WTC11 (cell line): ENCODE measurements around the gene CCDC181. TPM values are rescaled to one million over a fixed set of nuclear protein-coding genes. Genes with fewer than 3 reads are reported as not detected.

Experiments used
- ATAC-seq: fragments of 200-7000 bp; cut with Tn5 transposase; 2 replicates; pipeline ENCODE4 v1.10.0; 2021; ENCODE audit warnings: mild to moderate bottlenecking, moderate library complexity
- CTCF ChIA-PET: fragments of 300-600 bp; sonication (Branson Sonifier 250); formaldehyde crosslinking; loops from one replicate; lab custom pipeline; 2021; ENCODE audit warnings: antibody characterized with exemption; lab: Charles Lee
- POLR2A ChIA-PET: fragments of 350-600 bp; sonication (Branson Sonifier 250); formaldehyde crosslinking; loops from one replicate; lab custom pipeline; 2021; ENCODE audit warnings: antibody characterized with exemption; lab: Charles Lee
- DNase-seq: peaks from one replicate; pipeline ENCODE4 v3.0.0; 2021; ENCODE audit warnings: low spot score
- H3K27ac Mint-ChIP-seq: 2 replicates; pipeline ENCODE4 v1.8.0; 2021; ENCODE audit warnings: mixed read lengths
- H3K27me3 Mint-ChIP-seq: 2 replicates; pipeline ENCODE4 v1.8.0; 2021; ENCODE audit warnings: low read depth, mild to moderate bottlenecking, moderate library complexity, mixed read lengths
- H3K36me3 Mint-ChIP-seq: 2 replicates; pipeline ENCODE4 v1.8.0; 2021; ENCODE audit warnings: mixed read lengths
- H3K4me1 Mint-ChIP-seq: 2 replicates; pipeline ENCODE4 v1.8.0; 2022; ENCODE audit warnings: mixed read lengths
- H3K4me3 Mint-ChIP-seq: 2 replicates; pipeline ENCODE4 v1.8.0; 2021; ENCODE audit warnings: mild to moderate bottlenecking, moderate library complexity, mixed read lengths
- H3K9me3 Mint-ChIP-seq: 2 replicates; pipeline ENCODE4 v1.8.0; 2021; ENCODE audit warnings: mixed read lengths
- ATF1 ChIP-seq: sonication (generic); formaldehyde crosslinking; IDR thresholded peaks from 2 replicates; pipeline ENCODE4 v1.8.1; 2023; ENCODE audit warnings: mild to moderate bottlenecking, moderate library complexity, missing genetic modification reagents
- ATF2 ChIP-seq: sonication (generic); formaldehyde crosslinking; IDR thresholded peaks from 2 replicates; pipeline ENCODE4 v1.8.1; 2022; ENCODE audit warnings: low read depth, missing genetic modification reagents, borderline replicate concordance
- ESRRA ChIP-seq: sonication (generic); formaldehyde crosslinking; IDR thresholded peaks from 2 replicates; pipeline ENCODE4 v1.8.1; 2022; ENCODE audit warnings: mild to moderate bottlenecking, missing genetic modification reagents, borderline replicate concordance
- FOXP1 ChIP-seq: sonication (generic); formaldehyde crosslinking; IDR thresholded peaks from 2 replicates; pipeline ENCODE4 v1.8.0; 2022; ENCODE audit warnings: missing genetic modification reagents, mild to moderate bottlenecking, moderate library complexity, borderline replicate concordance
- HMGA2 ChIP-seq: fragments of 250-450 bp; sonication (Bioruptor Pico); IDR thresholded peaks from 2 replicates; pipeline ENCODE4 v1.4.0; 2021; ENCODE audit warnings: mild to moderate bottlenecking, moderate library complexity
- MXD4 ChIP-seq: fragments of 250-450 bp; sonication (Bioruptor Pico); IDR thresholded peaks from 2 replicates; pipeline ENCODE4 v1.8.0; 2021; ENCODE audit warnings: mild to moderate bottlenecking, moderate library complexity, borderline replicate concordance
- NR1H2 ChIP-seq: sonication (generic); formaldehyde crosslinking; IDR thresholded peaks from 2 replicates; pipeline ENCODE4 v1.9.0; 2021; ENCODE audit warnings: mild to moderate bottlenecking, moderate library complexity, missing genetic modification reagents
- NR3C1 ChIP-seq: sonication (generic); formaldehyde crosslinking; conservative IDR thresholded peaks from 2 replicates; pipeline ENCODE4 v1.8.1; 2023; ENCODE audit warnings: low read depth, mild to moderate bottlenecking, missing genetic modification reagents
- PRDM15 ChIP-seq: sonication (generic); formaldehyde crosslinking; IDR thresholded peaks from 2 replicates; pipeline ENCODE4 v1.8.0; 2022; ENCODE audit warnings: missing genetic modification reagents
- SP1 ChIP-seq: sonication (generic); formaldehyde crosslinking; conservative IDR thresholded peaks from 2 replicates; pipeline ENCODE4 v1.8.1; 2022; ENCODE audit warnings: missing genetic modification reagents
- ZNF121 ChIP-seq: sonication (generic); formaldehyde crosslinking; IDR thresholded peaks from 2 replicates; pipeline ENCODE4 v1.8.0; 2023; ENCODE audit warnings: missing genetic modification reagents
- ZNF138 ChIP-seq: sonication (generic); formaldehyde crosslinking; conservative IDR thresholded peaks from 2 replicates; pipeline ENCODE4 v1.8.1; 2022; ENCODE audit warnings: mild to moderate bottlenecking, moderate library complexity, missing genetic modification reagents
- ZNF232 ChIP-seq: sonication (generic); formaldehyde crosslinking; IDR thresholded peaks from 2 replicates; pipeline ENCODE4 v1.8.0; 2022; ENCODE audit warnings: mild to moderate bottlenecking, missing genetic modification reagents
- ZNF263 ChIP-seq: sonication (generic); formaldehyde crosslinking; IDR thresholded peaks from 2 replicates; pipeline ENCODE4 v1.8.1; 2022; ENCODE audit warnings: low read depth, mild to moderate bottlenecking, moderate library complexity, missing genetic modification reagents
- ZNF281 ChIP-seq: sonication (generic); formaldehyde crosslinking; IDR thresholded peaks from 2 replicates; pipeline ENCODE4 v1.8.0; 2023; ENCODE audit warnings: mild to moderate bottlenecking, missing genetic modification reagents
- ZNF317 ChIP-seq: sonication (generic); formaldehyde crosslinking; IDR thresholded peaks from 2 replicates; pipeline ENCODE4 v1.8.1; 2023; ENCODE audit warnings: low read depth, mild to moderate bottlenecking, moderate library complexity, missing genetic modification reagents, borderline replicate concordance
- ZNF396 ChIP-seq: fragments of 250-450 bp; sonication (Bioruptor Pico); IDR thresholded peaks from 2 replicates; pipeline ENCODE4 v1.8.0; 2021; ENCODE audit warnings: mild to moderate bottlenecking, moderate library complexity, borderline replicate concordance
- ZNF425 ChIP-seq: fragments of 250-450 bp; sonication (Bioruptor Pico); conservative IDR thresholded peaks from 2 replicates; pipeline ENCODE4 v1.9.0; 2021; ENCODE audit warnings: mild to moderate bottlenecking
- ZNF671 ChIP-seq: fragments of 250-450 bp; sonication (Bioruptor Pico); IDR thresholded peaks from 2 replicates; pipeline ENCODE4 v1.8.0; 2021; ENCODE audit warnings: mild to moderate bottlenecking
- total RNA-seq: library from RNA; stranded (reverse); gene quantifications from 3 replicates; pipeline ENCODE4 v1.2.3, GENCODE V29; 2021
- TF ChIP-seq, protein P1 (sequence below): sonication (generic); formaldehyde crosslinking; IDR thresholded peaks from 2 replicates; pipeline ENCODE4 v1.8.0; 2022; ENCODE audit warnings: mild to moderate bottlenecking, missing genetic modification reagents

Gene CCDC181
- total RNA-seq, 1 experiment from 2014 or later = 1.5 TPM

DNA sequence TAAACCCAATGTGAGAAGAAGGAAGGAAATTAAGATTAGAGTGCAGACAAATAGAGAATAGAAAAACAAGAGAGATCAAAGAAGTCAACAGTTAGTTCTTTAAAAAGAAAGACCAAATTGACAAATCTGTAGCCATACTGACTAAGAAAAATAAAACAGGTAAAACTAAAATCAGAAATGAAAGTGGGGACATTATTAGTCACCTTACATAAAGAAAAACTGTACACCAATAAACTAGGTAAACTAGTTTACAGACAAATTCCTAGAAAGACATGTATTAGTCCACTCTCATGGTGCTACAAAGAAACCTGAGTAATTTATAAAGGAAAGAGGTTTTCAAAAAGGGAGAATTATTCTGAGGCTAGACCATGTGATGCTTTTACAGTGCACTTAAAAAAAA lies 37.0 kb downstream of the CCDC181 start:
- POLR2A ChIA-PET = no interaction called here
- H3K9me3 Mint-ChIP-seq = no peaks in the 10 kb centered on the region
- DNase-seq = no peak
- ATAC-seq = no peak
- TF ChIP-seq SP1 (CRISPR knock-in tag) = no peak
- no peak for TF ChIP-seq FOXP1 (CRISPR knock-in tag)
- TF ChIP-seq NR1H2 (CRISPR knock-in tag) = no peak
- TF ChIP-seq PRDM15 = no peak
- TF ChIP-seq ESRRA (CRISPR knock-in tag) = no peak
- no peak for TF ChIP-seq ZNF121 (CRISPR knock-in tag)
- no peak for TF ChIP-seq ZNF232 (CRISPR knock-in tag)
- TF ChIP-seq ZNF138 (CRISPR knock-in tag) = no peak
- no peak for TF ChIP-seq ZNF281 (CRISPR knock-in tag)
- TF ChIP-seq, protein P1, sequence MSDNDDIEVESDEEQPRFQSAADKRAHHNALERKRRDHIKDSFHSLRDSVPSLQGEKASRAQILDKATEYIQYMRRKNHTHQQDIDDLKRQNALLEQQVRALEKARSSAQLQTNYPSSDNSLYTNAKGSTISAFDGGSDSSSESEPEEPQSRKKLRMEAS = no peak
- no peak for TF ChIP-seq ZNF671 (CRISPR knock-in tag)
- no peak for TF ChIP-seq ATF1 (CRISPR knock-in tag)
- TF ChIP-seq ZNF263 (CRISPR knock-in tag) = no peak
- no peak for TF ChIP-seq MXD4
- no peak for TF ChIP-seq ZNF396 (CRISPR knock-in tag)
- TF ChIP-seq NR3C1 (CRISPR knock-in tag) = no peak
- TF ChIP-seq ZNF317 (CRISPR knock-in tag) = no peak
- TF ChIP-seq ATF2 (CRISPR knock-in tag) = no peak
- TF ChIP-seq HMGA2 (CRISPR knock-in tag) = no peak
- H3K4me3 Mint-ChIP-seq = no peak overlapping the region
- CTCF ChIA-PET = interaction anchor here (0.7 kb wide), 1 partner anchor 1260 kb away, joined by 3 read pairs; no protein-coding TSS in a partner anchor
- H3K27ac Mint-ChIP-seq = no peak overlapping the region
- peaks cover 15% of the 10 kb centered on the region for H3K36me3 Mint-ChIP-seq
- H3K27me3 Mint-ChIP-seq = no peaks in the 10 kb centered on the region
- peaks cover 3% of the 10 kb centered on the region; the same call in 1 of the 2 replicates for H3K4me1 Mint-ChIP-seq

DNA sequence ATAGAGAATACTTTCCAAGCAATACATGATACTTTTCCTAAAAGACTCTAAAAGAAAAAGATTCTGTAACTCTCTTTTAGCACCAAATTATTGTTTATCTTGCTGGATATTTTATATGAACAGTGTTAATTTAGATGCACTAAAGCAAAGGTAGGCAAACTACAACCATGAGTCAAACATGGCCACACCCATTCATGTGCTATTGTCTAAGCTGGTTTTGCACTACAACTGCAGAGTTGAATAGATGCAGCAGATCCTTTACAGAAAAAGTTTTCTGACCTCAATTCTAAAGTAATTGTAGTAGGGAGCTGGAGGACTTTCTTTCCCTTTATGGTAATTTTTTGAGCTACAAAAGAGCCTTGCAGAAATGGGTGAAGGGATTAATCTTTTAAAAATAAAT lies 39.9 kb downstream of the CCDC181 start:
- ChIA-PET CTCF (no interaction called here), POLR2A (no interaction called here)
- DNase-seq (no peak), ATAC-seq (no peak)
- no peak overlapping the region for H3K27ac Mint-ChIP-seq
- no peak for TF ChIP-seq ZNF425 (CRISPR knock-in tag)
- no peak for TF ChIP-seq NR1H2 (CRISPR knock-in tag)
- H3K4me1 Mint-ChIP-seq = peaks cover 3% of the 10 kb centered on the region; the same call in 1 of the 2 replicates
- no peaks in the 10 kb centered on the region for H3K27me3 Mint-ChIP-seq
- peaks cover 15% of the 10 kb centered on the region for H3K36me3 Mint-ChIP-seq
- H3K9me3 Mint-ChIP-seq = no peaks in the 10 kb centered on the region
- no peak overlapping the region for H3K4me3 Mint-ChIP-seq
